WERI-Rb-1 (cell line): ENCODE data around the gene ST3GAL4.

Experiments used
- DNase-seq: peaks from one replicate; pipeline ENCODE4 v3.0.0-alpha.2; 2020
- H3K27ac ChIP-seq: fragments of 250-450 bp; sonication (Bioruptor Pico); 2 replicates; pipeline ENCODE4 v1.5.1; 2020; ENCODE audit warnings: mild to moderate bottlenecking, moderate library complexity
- H3K27me3 ChIP-seq: fragments of 250-450 bp; sonication (Bioruptor Pico); 2 replicates; pipeline ENCODE4 v1.5.1; 2021; ENCODE audit warnings: mild to moderate bottlenecking, low read depth, moderate library complexity; ENCODE audit not compliant: insufficient read depth, severe bottlenecking
- H3K36me3 ChIP-seq: fragments of 250-450 bp; sonication (Bioruptor Pico); 2 replicates; pipeline ENCODE4 v1.5.1; 2020; ENCODE audit warnings: mild to moderate bottlenecking, moderate library complexity
- H3K4me3 ChIP-seq: 2 replicates; pipeline ENCODE4 v1.5.1; 2011; ENCODE audit warnings: low read depth, mild to moderate bottlenecking, control low read depth, low read length
- H3K9me3 ChIP-seq: fragments of 250-450 bp; sonication (Bioruptor Pico); 2 replicates; pipeline ENCODE4 v1.5.1; 2021; ENCODE audit warnings: mild to moderate bottlenecking, moderate library complexity; ENCODE audit not compliant: severe bottlenecking
- TF ChIP-seq, protein P1 (sequence below): IDR thresholded peaks from 2 replicates; pipeline ENCODE4 v1.5.1; 2011; ENCODE audit warnings: low read depth, mild to moderate bottlenecking, control low read depth, inconsistent platforms, low read length

The ST3GAL4 gene

GRCh38 chr11:126426106-126426505, 70.6 kb downstream of the ST3GAL4 start:
- 0 out of 2 replicates have a peak, but pooled peaks cover 5% of the 10 kb centered on the region for H3K36me3 ChIP-seq
- H3K27ac ChIP-seq: no peak overlapping the region
- TF ChIP-seq, protein P1, sequence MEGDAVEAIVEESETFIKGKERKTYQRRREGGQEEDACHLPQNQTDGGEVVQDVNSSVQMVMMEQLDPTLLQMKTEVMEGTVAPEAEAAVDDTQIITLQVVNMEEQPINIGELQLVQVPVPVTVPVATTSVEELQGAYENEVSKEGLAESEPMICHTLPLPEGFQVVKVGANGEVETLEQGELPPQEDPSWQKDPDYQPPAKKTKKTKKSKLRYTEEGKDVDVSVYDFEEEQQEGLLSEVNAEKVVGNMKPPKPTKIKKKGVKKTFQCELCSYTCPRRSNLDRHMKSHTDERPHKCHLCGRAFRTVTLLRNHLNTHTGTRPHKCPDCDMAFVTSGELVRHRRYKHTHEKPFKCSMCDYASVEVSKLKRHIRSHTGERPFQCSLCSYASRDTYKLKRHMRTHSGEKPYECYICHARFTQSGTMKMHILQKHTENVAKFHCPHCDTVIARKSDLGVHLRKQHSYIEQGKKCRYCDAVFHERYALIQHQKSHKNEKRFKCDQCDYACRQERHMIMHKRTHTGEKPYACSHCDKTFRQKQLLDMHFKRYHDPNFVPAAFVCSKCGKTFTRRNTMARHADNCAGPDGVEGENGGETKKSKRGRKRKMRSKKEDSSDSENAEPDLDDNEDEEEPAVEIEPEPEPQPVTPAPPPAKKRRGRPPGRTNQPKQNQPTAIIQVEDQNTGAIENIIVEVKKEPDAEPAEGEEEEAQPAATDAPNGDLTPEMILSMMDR: no peak
- no peaks in the 10 kb centered on the region for H3K9me3 ChIP-seq
- H3K27me3 ChIP-seq: no peaks in the 10 kb centered on the region
- DNase-seq: no peak
- no peak overlapping the region for H3K4me3 ChIP-seq

GRCh38 chr11:126426820-126427749, 71.6 kb downstream of the ST3GAL4 start:
- no peaks in the 10 kb centered on the region for H3K27me3 ChIP-seq
- no peaks in the 10 kb centered on the region for H3K9me3 ChIP-seq
- H3K27ac ChIP-seq: no peak overlapping the region
- 0 out of 2 replicates have a peak, but pooled peaks cover 5% of the 10 kb centered on the region for H3K36me3 ChIP-seq
- no peak for DNase-seq
- H3K4me3 ChIP-seq: no peak overlapping the region
- TF ChIP-seq, protein P1: no peak

- Histone ChIP-seq H3K27me3 (no peaks in the 10 kb centered on the region), H3K4me3 (no peak overlapping the region), H3K9me3 (no peaks in the 10 kb centered on the region), H3K36me3 (no peaks in the 10 kb centered on the region), H3K27ac (no peak overlapping the region)
- DNase-seq: no peak
- TF ChIP-seq, protein P1: no peak
Measured at GRCh38 chr11:126430581-126431335, 75.3 kb downstream of the ST3GAL4 start.

- Histone ChIP-seq H3K27me3 (no peaks in the 10 kb centered on the region), H3K9me3 (no peaks in the 10 kb centered on the region), H3K36me3 (no peaks in the 10 kb centered on the region), H3K27ac (no peak overlapping the region), H3K4me3 (no peak overlapping the region)
- TF ChIP-seq, protein P1: no peak
- no peak for DNase-seq
Measured at GRCh38 chr11:126431401-126432064, 76.0 kb downstream of the ST3GAL4 start.

DNA sequence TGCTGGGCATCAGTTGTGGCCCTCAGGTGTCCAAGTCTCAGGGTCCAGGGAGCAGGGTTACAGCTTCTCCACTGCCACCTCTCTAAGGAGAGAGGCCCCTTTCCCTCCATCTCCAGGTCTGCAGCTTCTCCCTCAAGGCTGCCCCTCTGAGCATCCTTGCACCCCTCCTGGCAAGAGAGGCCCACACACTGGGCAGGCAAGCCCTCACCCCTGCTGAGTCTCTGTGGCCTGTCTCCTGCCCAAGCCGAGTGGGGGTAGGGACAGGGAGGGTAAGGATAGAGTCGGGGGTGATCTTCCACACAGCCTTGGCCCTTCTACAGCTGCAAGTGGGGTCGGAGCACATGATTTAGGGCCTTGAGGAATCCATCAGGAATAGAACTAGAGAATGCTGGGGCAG, 76.6 kb downstream of the ST3GAL4 start:
- Histone ChIP-seq H3K4me3 (no peak overlapping the region), H3K27me3 (no peaks in the 10 kb centered on the region), H3K27ac (no peak overlapping the region), H3K36me3 (no peaks in the 10 kb centered on the region), H3K9me3 (no peaks in the 10 kb centered on the region)
- TF ChIP-seq, protein P1: no peak
- DNase-seq: no peak
